Measurements from ENCODE around the gene PARD6B. TPM values are rescaled to one million over a fixed set of nuclear protein-coding genes. Genes with fewer than 3 reads are reported as not detected.

The PARD6B gene
- total RNA-seq, 1 experiment from 2014 or later = 41.3 TPM

GRCh38 chr20:50806126-50806768 is 74.9 kb downstream of the PARD6B start:
- ATAC-seq = no peak
- no peak for TF ChIP-seq CTCF (IDR thresholded peaks at IDR 0.05 in 2 of 3, conservative IDR thresholded peaks at IDR 0.05 in 1 of 3; ENCODE audit: borderline replicate concordance in 1 of 3, insufficient read depth in 1 of 3, low read depth in 2 of 3, low read length in 2 of 3)
- TF ChIP-seq TCF7L2 (IDR thresholded peaks at IDR 0.05; ENCODE audit: borderline replicate concordance, extremely low read depth, insufficient read depth, insufficient read length) = no peak
- no peak for TF ChIP-seq SRF (IDR thresholded peaks at IDR 0.05; ENCODE audit: low read depth)
- no peak for TF ChIP-seq ELF1 (IDR thresholded peaks at IDR 0.05; ENCODE audit: borderline replicate concordance, low read depth)
- no peak for TF ChIP-seq POLR2A (IDR thresholded peaks at IDR 0.05; ENCODE audit: borderline replicate concordance, extremely low read depth, insufficient read depth, insufficient read length)
- no peak for TF ChIP-seq ZNF274 (IDR thresholded peaks at IDR 0.05; ENCODE audit: low read depth, low read length)
- no peak for TF ChIP-seq JUND (IDR thresholded peaks at IDR 0.05)
- no peak for TF ChIP-seq ZFX (IDR thresholded peaks at IDR 0.05)
- TF ChIP-seq, protein P1, sequence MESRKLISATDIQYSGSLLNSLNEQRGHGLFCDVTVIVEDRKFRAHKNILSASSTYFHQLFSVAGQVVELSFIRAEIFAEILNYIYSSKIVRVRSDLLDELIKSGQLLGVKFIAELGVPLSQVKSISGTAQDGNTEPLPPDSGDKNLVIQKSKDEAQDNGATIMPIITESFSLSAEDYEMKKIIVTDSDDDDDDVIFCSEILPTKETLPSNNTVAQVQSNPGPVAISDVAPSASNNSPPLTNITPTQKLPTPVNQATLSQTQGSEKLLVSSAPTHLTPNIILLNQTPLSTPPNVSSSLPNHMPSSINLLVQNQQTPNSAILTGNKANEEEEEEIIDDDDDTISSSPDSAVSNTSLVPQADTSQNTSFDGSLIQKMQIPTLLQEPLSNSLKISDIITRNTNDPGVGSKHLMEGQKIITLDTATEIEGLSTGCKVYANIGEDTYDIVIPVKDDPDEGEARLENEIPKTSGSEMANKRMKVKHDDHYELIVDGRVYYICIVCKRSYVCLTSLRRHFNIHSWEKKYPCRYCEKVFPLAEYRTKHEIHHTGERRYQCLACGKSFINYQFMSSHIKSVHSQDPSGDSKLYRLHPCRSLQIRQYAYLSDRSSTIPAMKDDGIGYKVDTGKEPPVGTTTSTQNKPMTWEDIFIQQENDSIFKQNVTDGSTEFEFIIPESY (IDR thresholded peaks at IDR 0.05; ENCODE audit: extremely low read depth, insufficient replicate concordance, low read length) = no peak
- no peak for TF ChIP-seq MAX (IDR thresholded peaks at IDR 0.05)
- TF ChIP-seq EGR1 (IDR thresholded peaks at IDR 0.05; ENCODE audit: low read depth) = no peak
- no peak for TF ChIP-seq FOSL1 (IDR thresholded peaks at IDR 0.05; ENCODE audit: low read depth)
- no peak for TF ChIP-seq POLR2AphosphoS5 (IDR thresholded peaks at IDR 0.05; ENCODE audit: low read depth, low read length)
- no peak for TF ChIP-seq EZH2phosphoT487 (IDR thresholded peaks at IDR 0.05; ENCODE audit: borderline replicate concordance)
- TF ChIP-seq EZH2 (IDR thresholded peaks at IDR 0.05) = no peak
- no peak overlapping the region for H3K27ac ChIP-seq (ENCODE audit: low read depth, low read length)
- RAD21 ChIA-PET (ENCODE audit: low non-redundant PET in 1 of 2, low total read pairs in 2 of 2, uncharacterized antibody in 2 of 2, unreplicated experiment in 2 of 2) = no interaction called here
- no peaks in the 10 kb centered on the region for H3K4me1 ChIP-seq (ENCODE audit: control insufficient read depth in 1 of 2, insufficient read depth in 2 of 2, low read length in 2 of 2)
- BruUV-seq (replicated peaks) = no TSS peak
- no peaks in the 10 kb centered on the region for H3K27me3 ChIP-seq (ENCODE audit: insufficient read depth, low read length)
- CTCF ChIA-PET = no interaction called here
- no peak overlapping the region for H3K4me2 ChIP-seq (ENCODE audit: low read length)
- H3K79me2 ChIP-seq (ENCODE audit: insufficient read depth, low read length) = no peaks in the 10 kb centered on the region
- no peaks in the 10 kb centered on the region for H3K9me3 ChIP-seq (ENCODE audit: control insufficient read depth in 1 of 2, insufficient read depth in 1 of 2, low read depth in 1 of 2, low read length in 2 of 2)
- H3K9ac ChIP-seq (ENCODE audit: low read length) = no peak overlapping the region
- intact Hi-C loops (cut with micrococcal nuclease) = no loop called here
- H2AFZ ChIP-seq (ENCODE audit: low read depth, low read length, poor library complexity, severe bottlenecking) = no peak overlapping the region
- H4K20me1 ChIP-seq (ENCODE audit: insufficient read depth) = no peaks in the 10 kb centered on the region
- H3K9me2 ChIP-seq (ENCODE audit: insufficient read depth) = no peaks in the 10 kb centered on the region
- H3K36me3 ChIP-seq (ENCODE audit: control insufficient read depth in 1 of 2, insufficient read depth in 2 of 2, low read length in 2 of 2) = no peaks in the 10 kb centered on the region
- no peak for DNase-seq (ENCODE audit: low read depth, low spot score)
- H3K4me3 ChIP-seq (replicated peaks in 1 of 2; ENCODE audit: low read depth in 1 of 2, low read length in 2 of 2) = no peak overlapping the region
- POLR2A ChIA-PET = no interaction called here

Other genes with a start within 250 kb of the PARD6B start
- 47.5 TPM for gene PTPN1, start 221.2 kb upstream of the PARD6B start, total RNA-seq (2021; ENCODE audit: unreplicated experiment)
- gene RIPOR3, start 40.0 kb upstream of the PARD6B start, total RNA-seq (2021; ENCODE audit: unreplicated experiment) = 0.22 TPM
- gene BCAS4, start 63.5 kb downstream of the PARD6B start, total RNA-seq (2021; ENCODE audit: unreplicated experiment) = 18.9 TPM
- 85.9 TPM for gene ADNP, start 199.9 kb downstream of the PARD6B start, total RNA-seq (2021; ENCODE audit: unreplicated experiment)
- gene DPM1, start 227.0 kb downstream of the PARD6B start, total RNA-seq (2021; ENCODE audit: unreplicated experiment) = 65.5 TPM
- 6.4 TPM for gene MOCS3, start 227.2 kb downstream of the PARD6B start, total RNA-seq (2021; ENCODE audit: unreplicated experiment)

All from HCT116 (cell line).